HG03354 (cell line): ENCODE measurements around the gene MORC4.

Source experiments
- ATAC-seq: cut with Tn5 transposase; IDR thresholded peaks from one replicate; pipeline ENCODE4 v1.9.1; 2021; ENCODE audit warnings: mild to moderate bottlenecking; ENCODE audit not compliant: unreplicated experiment, poor library complexity, severe bottlenecking

Gene MORC4

DNA sequence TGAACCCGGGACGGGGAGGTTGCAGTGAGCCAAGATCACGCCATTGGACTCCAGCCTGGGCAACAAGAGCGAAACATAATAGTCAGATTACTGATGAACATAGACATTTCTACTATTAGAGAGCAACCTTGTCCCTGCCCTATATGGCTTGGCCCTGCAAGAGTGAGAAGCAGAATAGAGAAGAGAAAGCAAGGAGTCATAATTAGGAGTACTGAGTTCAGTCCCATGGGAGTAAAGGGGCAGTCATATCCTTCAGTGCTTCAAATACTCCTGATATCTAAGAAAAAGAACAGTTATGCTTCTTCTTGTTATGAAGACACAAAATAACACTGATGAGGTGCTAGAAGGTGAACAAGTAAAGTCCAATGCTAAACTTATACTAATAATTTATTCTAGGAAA is 46.0 kb downstream of the MORC4 start:
- ATAC-seq, result no peak

DNA sequence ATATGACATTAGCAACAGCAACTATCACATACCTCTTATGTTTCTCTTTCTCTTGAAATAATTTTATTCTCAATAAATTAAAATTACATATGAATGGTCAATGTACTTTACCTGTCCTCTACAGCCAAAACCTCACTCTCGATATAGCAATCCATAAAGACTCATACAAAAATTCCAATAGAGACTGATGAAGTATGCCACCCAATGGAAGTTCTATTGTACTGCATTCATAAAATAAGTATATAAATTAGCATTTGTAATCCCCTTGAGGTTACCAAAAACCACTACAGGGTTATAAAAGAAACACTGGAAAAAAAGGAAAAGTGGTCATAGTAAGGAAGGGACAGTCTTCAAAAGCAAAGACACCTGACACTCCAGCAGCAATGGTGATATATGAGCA is 47.0 kb downstream of the MORC4 start:
- ATAC-seq, result no peak

DNA sequence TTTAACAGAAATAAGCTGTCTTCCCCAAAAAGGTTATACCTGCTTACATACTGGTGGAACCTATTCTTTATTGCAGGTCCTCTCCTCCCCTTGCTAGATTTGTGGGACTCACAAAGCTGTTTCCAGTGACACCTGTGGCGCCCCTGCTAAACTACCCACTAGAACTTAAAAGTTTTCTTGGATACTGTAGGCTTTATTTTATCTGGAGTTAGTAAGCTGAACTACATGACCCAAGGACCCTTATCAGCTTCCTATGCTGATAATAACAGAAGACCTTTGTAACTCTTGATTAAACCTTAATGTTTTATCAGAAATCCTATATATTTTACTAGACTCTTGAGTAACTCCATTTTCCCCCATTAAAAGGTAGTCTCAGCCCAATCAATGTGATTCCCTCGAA is 47.5 kb downstream of the MORC4 start:
- no peak for ATAC-seq

DNA sequence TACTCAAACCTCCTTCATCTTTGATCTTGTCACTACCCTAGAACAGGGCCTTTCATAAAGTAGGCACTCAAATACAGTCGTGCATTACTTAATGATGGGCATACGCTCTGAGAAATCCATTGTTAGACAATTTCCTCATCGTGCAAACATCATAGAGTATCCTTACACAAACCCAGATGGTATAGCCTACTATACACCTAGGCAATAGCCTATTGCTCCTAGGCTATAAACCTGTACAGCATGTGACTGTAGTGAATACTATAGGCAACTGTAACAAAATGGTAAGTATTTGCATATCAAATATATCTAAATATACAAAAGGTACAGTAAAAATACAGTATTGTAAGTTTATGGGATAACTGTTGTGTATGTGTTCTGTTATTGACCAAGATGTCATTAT is 47.9 kb downstream of the MORC4 start:
- no peak for ATAC-seq

DNA sequence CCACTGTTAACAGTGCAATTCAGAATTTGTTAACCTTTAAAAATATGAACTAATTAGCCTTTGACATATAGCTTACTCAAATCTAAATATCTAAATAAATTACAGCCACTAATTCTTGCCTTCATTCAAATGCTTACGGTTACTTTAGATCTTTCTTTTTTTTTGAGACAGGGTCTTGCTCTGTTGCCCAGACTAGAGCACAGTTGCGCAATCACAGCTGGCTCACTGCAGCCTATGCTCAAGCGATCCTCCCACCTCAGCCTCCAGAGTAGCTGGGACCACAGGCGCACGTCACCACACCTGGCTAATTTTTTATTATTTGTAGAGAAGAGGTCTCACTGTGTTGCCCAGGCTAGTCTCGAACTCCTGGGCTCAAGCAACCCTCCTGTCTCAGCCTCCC is 48.8 kb downstream of the MORC4 start:
- ATAC-seq, result no peak

DNA sequence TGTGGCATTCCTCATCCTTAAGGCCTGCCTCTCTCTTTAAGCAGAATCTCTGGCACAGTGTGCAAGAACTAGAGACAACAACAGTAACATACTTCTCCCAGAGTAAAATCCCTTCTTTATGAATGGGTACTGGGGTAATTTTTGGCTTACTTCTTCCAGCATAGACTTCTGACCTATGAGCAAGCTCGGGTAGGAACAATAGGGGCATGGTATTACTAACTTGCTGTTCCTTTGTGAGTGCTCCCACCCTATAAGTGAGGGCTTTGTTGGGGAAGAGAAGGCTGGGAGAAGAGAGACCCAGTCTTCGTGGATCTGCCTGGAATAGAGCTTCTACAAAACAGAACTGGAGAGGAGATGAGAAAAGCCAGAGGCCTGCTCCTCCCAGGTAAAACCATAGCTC is 49.6 kb downstream of the MORC4 start:
- ATAC-seq, result no peak

DNA sequence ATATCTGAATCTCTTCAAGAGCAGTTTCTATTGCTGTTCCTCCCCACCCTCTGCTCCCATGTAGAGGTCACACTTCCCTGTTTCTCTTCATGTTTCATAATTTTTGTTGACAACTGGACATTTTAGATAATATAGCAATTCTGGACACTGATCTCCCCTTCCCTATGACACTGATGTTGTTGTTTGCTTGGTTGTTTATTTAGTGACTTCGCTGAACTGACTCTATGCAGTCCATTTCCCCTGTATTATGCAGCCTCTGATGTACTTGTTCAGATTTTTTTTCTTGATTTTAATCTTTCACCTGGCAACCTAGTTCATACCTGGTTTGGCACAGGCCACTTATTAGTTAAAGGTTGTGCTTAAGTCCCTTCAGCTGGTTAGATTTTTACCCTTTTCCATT is 50.6 kb downstream of the MORC4 start:
- no peak for ATAC-seq

DNA sequence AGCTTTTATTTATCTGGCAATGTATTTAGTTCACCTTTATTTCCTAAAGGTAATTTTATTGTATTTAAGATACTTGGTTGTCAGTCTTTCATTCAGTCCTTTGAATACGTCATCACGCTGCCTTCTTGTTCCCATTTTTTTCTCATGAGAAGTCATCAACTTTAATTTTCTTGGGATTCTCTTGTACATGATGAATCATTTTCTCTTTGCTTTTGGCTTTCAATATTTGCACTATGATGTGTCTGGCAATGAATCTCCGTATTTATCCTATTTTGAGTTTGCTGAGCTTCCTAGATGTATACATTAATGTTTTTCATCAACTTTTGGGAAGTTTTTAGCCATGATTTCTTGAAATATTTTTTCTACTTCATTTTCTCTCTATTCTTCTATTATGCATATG is 51.4 kb downstream of the MORC4 start:
- ATAC-seq, result no peak

DNA sequence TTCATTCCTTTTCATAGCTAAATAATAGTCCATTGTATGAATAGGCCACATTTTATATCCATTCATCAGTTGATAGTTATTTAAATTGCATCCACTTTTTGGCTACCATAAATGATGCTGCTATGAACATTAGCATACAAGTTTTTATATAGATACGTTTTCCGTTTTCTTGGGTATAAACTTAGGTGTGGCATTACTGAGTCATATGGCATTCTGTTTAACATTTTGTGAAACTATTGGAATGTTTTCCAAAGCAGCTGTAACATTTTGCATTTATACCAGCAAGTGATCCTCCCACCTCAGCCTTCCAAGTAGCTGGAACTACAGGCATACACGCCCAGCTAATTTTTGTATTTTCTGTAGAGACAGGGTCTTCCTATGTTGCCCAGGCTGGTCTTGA is 53.5 kb downstream of the MORC4 start:
- ATAC-seq, result no peak

DNA sequence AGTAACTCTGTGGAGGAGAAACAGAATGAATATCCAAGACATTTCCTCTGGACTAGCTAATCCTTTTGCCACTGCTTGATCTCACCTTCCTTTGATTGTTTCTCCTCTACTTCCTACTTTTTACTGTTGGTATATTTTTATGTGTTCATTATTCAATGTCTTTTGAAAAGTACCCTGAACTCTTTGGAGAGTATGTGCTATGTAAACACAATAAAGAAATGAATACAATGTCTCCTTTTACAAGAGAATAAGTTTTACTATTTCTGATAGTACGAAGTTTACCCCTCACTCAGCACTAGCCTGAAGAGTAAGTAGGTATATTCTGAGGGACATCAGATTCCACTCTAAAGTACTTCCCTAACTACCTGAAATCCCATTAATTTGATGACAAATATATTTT is 59.9 kb downstream of the MORC4 start:
- ATAC-seq, result no peak

DNA sequence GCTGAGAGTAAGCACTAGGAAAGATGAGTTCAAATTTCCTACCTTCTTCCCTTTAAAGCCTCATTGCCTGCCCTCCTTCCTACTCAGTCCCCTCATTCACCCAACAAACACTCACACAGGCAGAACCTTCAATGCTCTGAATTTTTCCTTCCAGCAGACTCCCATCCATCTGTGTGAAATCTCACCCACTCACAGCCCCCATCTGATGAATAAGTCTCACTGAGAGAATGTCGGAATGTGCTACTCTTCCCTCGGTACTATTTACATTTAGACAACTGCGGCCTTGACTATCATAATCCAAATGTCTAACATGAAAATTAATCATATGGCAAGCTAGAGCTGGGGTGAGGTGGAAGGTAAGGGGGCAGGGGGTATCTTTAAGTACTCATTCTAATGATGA is 60.4 kb downstream of the MORC4 start:
- no peak for ATAC-seq

DNA sequence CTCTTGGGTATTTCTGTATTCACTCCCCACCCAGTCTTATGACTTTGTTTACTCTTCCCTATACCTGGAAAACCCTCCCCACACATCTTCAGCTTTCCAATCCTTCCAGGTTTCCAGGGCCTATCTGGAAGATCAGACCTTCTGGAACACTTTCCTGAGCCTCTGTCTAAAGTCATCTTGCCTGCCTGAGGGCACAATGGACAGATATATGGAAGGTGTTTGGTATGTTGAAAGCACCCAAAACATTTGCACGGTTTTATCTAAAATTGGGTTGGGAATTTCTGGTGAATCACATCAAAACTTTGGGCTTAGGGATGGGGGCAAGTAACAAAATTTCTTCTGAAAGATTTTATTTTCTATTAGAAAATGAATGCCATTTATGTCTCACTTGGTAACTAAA is 63.8 kb downstream of the MORC4 start:
- ATAC-seq, result no peak

DNA sequence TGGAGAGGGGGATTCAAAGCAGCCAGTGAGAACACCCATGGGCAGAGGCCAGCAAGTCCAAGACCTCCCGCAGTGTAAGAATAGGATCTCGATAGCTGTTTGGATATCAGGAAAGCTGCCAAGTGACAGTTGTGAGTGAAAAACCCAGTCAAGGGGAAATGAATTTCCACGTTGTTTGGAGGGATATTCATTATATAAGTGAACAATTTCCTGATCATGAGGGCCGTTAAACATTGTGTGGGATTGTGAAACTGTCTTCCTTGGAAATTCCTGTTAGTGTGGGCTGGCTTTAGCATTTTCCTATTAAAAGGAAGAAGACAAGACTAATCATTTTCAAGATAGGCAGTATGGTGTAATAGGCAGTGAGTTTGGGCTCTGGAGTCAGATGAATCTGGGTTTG is 64.8 kb downstream of the MORC4 start:
- ATAC-seq, result no peak

DNA sequence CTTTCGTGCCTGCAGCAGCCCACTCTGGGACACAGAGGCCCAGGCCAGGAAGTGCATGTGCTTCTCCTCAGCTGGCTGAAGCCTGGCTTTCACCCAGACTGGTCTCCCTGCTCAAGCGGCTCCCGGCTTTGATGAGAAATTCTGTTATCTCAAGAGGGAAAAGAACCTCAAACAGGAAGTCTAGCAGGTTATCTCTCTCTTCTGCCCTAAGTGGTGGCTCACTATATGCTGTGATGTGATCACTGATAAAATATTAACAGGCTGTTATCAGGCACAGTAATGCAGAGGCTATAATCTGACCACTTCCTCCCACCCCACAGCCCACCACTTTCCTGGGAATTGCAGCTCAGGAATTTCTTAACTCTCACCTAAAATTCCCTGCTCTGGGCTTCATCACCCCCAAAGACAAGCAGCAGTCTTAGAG is 66.5 kb downstream of the MORC4 start:
- ATAC-seq, result no peak

DNA sequence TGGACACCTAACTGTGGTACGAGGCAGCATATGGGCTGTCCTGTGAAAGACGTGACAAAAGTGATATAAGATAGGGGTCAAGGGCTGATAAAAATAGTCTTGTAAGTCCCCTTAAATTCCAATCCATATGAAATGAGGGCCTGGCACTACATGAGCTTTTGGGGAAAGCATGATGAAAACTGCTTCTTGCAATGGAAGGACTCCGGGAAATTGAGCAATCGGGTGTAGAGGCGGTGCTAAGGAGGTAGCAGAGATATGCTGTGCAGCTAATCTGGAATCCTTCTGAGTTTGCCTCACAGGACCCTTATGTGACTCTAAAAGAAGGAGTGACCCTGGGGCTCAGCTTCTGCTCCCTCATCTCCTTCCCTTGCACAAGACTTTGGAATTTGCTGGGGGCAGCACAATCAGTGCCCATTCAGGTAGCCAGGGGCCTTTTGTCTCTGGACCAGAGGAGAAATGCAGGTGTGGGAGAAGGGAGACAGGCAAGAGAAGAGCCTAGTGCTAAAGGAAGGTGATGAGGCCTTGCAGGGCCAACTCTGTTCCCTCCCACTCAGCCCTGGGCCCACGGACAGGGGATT is 67.0 kb downstream of the MORC4 start:
- no peak for ATAC-seq

DNA sequence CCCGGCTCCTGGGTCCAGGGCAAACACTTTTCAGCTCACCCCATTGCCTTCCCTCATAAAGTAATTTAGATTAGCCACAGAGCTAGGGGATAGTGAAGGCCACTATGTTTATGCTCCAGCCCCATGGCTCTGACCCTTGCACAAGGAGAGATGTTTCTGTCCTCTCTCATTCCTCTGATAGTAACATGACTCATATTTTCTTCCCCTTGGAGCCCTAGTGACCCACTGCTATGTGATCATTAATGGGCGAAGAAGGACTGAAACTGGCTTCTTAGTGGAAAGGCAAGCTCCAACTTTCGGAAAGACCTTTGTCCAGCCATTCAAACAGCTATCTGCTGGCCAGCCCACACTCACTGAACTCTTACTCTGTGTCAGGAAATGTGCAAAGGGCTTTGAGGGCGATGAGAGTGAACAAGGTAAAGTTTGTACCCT is 67.5 kb downstream of the MORC4 start:
- ATAC-seq, result no peak

DNA sequence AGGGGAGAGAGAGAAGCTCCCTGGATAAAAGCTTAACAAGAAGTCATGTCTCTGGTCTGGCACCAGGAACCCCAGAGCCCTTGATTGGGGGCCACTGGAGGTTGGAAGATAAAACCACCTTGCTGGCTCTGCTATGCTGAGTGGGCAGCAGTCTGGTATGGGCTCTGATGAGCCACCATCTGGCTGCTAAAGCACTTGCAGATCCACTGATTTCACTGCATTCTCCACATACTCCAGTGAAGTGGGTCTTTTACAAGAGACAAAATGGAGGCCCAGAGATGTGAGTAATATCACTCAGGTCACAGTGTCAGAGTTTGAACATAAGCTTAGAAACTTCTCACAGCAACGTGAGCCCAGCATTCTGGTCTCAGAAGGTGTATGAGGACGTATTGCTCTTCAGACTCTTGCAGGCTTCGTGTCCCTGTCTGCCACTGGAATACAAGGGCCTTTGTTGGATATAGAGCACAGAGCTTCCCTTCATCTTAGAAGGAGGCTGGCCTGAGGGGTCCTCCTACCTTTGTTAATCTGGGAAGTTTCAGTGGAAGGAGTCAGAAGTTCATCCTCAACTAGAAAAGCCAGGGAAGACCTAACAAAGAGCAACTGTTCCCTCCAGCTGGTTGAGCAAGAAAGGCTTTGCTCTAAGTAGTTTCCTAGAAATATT is 68.1 kb downstream of the MORC4 start:
- ATAC-seq, result no peak

DNA sequence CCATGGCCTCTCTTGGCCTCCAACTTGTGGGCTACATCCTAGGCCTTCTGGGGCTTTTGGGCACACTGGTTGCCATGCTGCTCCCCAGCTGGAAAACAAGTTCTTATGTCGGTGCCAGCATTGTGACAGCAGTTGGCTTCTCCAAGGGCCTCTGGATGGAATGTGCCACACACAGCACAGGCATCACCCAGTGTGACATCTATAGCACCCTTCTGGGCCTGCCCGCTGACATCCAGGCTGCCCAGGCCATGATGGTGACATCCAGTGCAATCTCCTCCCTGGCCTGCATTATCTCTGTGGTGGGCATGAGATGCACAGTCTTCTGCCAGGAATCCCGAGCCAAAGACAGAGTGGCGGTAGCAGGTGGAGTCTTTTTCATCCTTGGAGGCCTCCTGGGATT is 71.8 kb downstream of the MORC4 start:
- ATAC-seq, result no peak

DNA sequence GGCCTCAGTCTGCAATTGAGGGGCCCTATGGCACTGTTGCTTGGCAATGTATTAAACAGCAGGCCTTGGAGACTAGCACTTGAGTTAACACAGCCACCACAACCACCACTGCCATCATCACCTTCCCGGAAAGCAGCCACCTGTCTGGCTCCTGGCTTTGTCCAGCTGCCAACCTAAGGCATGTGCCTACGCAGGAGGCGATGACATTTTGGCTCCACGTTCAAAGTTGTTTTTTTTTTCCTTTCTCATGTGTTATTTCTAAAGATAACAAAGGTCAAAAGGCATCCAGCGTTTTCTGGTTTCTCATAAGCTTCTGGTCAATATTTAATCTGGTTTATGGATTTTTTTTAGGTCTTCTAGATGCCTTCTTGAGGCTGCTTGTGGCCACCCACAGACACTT is 72.3 kb downstream of the MORC4 start:
- ATAC-seq, result no peak

DNA sequence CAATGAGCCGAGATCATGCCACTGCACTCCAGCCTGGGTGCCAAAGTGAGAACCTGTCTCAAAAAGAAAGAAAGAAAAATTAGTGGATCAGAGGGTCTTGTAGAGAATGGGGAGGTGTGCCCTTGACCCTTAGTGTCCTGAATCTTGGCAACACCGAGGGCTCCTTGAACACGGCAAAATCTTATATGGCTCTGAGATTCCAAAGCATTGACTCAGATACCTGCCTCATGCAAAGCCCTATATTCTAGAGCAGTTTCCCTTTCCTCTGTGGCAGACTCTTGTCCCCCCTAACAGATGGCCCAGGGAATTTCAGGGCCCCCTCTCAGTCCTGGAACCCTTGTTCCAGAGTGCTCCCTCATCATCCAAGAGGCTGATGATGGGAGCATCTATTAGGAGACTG is 73.0 kb downstream of the MORC4 start:
- ATAC-seq, result no peak

DNA sequence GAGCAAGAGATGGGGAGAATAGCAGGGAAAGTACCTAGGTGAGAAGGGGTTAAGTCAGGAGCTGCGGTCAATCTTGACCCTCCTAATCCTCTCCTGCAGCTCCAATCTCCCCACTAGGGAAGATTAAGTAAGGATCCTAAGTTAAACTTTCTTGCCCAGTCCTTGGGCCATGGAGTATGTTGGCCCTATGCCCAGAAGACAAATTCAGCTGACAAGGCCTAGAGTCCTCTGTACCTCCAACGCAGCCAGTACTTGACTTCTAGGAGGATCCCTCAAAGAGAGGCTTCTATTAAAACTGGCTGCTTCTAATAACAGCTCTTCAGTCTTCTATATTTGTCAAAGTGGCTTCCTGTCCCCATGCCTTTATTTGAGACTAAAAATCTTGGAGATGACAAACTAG is 78.4 kb downstream of the MORC4 start:
- ATAC-seq, result no peak

DNA sequence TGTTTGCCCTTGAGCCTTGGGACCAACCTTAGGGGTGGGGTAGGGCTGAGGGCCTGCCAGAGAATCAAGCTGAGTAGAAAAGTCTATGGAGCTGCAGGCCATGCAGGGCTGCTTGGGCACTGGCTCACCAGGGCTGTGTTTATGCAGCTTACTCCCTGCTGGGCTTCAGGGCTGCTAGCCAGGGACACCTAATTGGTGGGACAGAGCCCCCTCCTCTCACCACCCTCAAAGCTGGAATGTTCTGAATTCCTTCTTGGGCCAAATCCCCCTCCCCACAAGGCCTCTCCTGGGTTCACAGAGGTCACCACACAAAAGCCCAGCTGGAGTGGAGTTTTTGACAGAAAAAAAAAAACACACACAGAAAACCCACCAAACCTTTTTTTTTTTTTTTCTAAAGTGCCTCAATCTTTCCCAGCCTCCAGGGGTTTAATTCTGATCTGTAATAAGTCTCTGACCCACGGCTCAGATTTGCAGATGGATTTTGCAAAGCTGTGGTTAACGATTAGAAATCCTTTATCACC is 80.0 kb downstream of the MORC4 start, which contains the start of gene CLDN2:
TSS of gene CLDN2 (plus strand) at position 471 of the 521 bp plus-strand sequence. CDS start 7,827 bp downstream, outside the sequence.
- no peak for ATAC-seq
